Vagina (tissue), 2 donors: ENCODE results near the gene DROSHA.

ENCODE experiments used
- POLR2A ChIP-seq, 2 donors: fragments of 450-650 bp; IDR thresholded peaks; one replicate each; pipeline ENCODE4 v1.6.1; 2017; ENCODE audit warnings: antibody characterized with exemption in 2 of 2, mild to moderate bottlenecking in 2 of 2, moderate library complexity in 2 of 2
- POLR2AphosphoS5 ChIP-seq, 2 donors: sonication (generic); formaldehyde crosslinking; IDR thresholded peaks; one replicate each; pipeline ENCODE4 v1.9.0; 2017; ENCODE audit warnings: antibody characterized with exemption in 2 of 2, mild to moderate bottlenecking in 2 of 2, low read depth in 1 of 2; ENCODE audit not compliant: insufficient read depth in 1 of 2
- TF ChIP-seq, protein P1 (sequence below), 3 experiments: fragments of 450-650 bp in 2 of 3; fragments of 200-600 bp in 1 of 3; sonication (generic) in 1 of 3; IDR thresholded peaks; one replicate each; pipeline ENCODE4 v1.5.1; 2017 to 2019; ENCODE audit warnings: antibody characterized with exemption in 3 of 3, mild to moderate bottlenecking in 2 of 3, moderate library complexity in 2 of 3

DNA sequence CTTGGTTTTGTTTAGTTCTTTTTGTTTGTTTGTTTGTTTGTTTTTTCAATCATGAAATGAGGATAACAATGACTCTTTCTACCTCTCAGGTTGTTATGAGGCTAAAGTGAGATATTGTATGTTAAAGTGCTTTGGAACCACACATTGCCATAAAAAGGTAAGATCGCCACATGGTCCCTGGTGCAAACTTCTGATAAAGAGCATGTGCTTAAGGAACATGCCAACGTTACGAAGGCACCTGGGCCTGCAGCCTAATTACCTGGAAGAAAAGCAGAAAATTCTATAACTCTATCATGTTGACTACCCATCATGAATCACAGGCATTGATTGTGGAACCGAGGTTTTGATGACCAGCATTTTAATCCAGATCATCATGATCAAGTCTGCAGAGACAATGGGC lies 151.8 kb downstream of the DROSHA start:
- TF ChIP-seq, protein P1, sequence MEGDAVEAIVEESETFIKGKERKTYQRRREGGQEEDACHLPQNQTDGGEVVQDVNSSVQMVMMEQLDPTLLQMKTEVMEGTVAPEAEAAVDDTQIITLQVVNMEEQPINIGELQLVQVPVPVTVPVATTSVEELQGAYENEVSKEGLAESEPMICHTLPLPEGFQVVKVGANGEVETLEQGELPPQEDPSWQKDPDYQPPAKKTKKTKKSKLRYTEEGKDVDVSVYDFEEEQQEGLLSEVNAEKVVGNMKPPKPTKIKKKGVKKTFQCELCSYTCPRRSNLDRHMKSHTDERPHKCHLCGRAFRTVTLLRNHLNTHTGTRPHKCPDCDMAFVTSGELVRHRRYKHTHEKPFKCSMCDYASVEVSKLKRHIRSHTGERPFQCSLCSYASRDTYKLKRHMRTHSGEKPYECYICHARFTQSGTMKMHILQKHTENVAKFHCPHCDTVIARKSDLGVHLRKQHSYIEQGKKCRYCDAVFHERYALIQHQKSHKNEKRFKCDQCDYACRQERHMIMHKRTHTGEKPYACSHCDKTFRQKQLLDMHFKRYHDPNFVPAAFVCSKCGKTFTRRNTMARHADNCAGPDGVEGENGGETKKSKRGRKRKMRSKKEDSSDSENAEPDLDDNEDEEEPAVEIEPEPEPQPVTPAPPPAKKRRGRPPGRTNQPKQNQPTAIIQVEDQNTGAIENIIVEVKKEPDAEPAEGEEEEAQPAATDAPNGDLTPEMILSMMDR (IDR thresholded peaks at IDR 0.05): no peak
- no peak for TF ChIP-seq POLR2AphosphoS5 (IDR thresholded peaks at IDR 0.05; ENCODE audit: insufficient read depth in 1 of 2, low read depth in 1 of 2)
- TF ChIP-seq POLR2A (IDR thresholded peaks at IDR 0.05): no peak
